NCI-H2107 treated with DMSO at 0.1 percent for 48 hours (cell line): ENCODE results near the gene PLAAT4.

ENCODE experiments used
- DNase-seq: peaks from one replicate; lab custom pipeline; 2025; ENCODE audit not compliant: unreplicated experiment; lab: John Stamatoyannopoulos, UW

Gene PLAAT4

DNA sequence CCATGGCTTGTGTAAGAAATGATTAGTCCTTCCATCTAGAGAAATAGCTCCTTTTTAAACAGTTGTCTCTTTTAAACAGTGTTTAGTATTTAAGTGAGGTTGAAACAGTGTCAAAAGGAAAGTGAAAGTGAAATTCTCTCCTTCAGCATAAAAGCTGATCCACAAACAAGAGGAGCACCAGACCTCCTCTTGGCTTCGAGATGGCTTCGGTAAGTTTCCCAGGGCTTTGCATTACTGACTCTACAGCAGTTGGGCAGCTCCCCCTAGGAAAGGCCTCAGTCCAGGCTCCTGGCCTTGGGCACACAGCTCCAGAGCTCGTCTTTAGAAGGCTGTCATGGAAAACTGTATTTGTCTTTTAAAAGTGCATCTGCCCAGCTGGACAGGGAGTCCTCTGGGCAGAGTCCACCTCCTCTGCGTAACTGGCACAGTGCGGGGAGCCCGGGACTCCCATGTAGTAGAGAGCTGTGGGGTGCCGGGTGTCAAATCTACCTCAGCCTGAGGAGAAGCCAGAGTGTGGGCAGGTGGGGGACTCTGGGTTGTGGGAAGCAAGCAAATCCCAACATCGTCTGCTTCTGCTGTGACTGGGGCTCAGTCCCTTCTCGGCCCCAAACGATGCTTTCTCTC is at the start of gene PLAAT4:
Gene PLAAT4, plus strand, starts transcription at position 140 of the 624 bp plus-strand sequence. Its CDS starts 61 bp downstream, at position 201.
- DNase-seq: peak; percentile 44

DNA sequence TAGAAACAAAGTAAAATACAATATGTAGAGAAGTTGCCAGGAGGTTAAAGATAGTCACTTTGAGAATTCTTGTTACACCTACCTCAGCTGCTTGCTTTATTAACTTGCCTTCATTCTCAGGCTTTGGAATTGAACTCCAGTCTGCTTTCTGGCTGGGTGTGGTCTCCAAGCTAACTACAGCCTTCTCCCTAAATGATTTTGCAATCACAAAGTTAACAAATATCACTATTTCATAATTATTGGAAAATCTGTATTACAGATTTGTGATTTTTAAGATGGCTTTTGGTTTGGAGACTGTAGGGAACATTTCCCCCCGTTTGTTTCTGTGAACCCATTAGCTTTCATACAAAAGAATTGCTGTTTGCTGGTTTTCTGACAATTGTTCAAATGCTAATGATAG is 47.8 kb upstream of the PLAAT4 start:
- no peak for DNase-seq

DNA sequence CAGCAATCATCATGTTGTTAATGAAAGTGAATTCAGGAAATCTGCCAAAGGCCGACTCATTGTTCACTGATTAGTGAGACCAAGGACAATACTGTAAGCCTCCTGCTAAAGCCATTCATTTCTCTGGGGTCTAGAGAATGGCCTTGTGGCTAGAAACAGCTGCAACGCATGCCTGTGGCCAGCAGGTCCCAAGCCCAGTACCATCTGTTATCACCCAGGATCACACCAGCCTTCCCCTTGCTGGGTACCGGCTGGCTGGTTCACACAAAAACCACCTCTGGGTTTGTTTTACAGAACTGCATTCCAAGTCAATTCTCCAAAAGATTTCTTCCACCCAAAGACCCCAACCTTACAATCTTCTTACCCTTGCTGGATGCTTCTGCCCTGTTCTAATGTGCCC is 46.7 kb upstream of the PLAAT4 start:
- DNase-seq: no peak

DNA sequence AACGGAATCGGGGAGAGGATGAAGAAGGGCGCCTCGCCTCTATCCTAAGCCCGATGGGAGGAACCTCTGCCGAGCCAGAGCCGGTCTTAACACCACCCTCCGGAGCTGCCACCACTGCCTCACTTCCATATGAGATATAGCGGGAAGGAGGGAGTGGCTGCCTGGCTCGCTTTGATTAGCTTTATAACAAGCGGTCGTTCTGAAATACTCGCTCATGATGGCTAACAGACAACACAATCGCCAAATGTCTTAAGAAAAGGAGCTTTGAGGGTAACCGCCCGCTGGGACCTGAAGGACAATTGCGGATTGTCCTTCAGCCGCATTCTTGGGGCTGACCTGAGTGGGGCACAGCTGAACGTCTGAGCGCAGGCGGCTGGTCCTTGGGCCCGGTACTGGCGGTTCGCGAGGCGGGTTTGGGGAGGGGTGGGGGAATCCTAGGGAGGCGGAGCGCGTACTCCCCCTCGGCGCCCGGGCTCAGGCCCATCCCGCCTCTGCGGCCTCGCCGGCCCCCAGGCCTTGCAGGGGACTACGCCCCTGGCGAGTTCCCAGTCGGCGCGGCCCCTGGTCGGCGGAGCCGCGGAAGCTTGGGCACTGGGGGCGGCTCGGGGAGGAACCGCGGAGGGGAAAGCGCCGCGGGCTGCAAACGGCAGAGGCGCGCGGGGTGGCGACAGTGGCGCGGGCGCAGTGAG is 45.9 kb upstream of the PLAAT4 start, which contains the start of gene PLAAT5:
Gene PLAAT5, minus strand, starts transcription at position 617 of the 689 bp plus-strand sequence. Its CDS starts 133 bp downstream, at position 484.
- DNase-seq: no peak

DNA sequence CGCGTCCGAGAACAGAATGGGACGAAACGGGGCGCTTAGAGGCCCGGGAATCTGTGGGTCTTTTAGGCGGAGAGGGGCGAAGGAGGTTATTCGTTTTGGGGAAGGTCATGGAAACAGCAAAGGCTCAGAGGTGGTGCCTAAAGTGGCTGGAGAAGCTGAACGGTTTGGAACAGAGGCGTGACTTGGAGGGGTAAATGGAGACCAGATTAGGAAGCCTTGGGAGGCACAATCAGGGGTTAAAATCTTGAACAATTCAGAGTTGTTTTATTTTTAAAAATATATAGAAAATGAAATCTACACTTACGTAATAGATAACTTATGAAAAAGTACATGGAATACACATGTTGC is 45.4 kb upstream of the PLAAT4 start:
- DNase-seq: no peak

- DNase-seq: no peak
Measured at GRCh38 chr11:63491636-63492372, 44.8 kb upstream of the PLAAT4 start.

DNA sequence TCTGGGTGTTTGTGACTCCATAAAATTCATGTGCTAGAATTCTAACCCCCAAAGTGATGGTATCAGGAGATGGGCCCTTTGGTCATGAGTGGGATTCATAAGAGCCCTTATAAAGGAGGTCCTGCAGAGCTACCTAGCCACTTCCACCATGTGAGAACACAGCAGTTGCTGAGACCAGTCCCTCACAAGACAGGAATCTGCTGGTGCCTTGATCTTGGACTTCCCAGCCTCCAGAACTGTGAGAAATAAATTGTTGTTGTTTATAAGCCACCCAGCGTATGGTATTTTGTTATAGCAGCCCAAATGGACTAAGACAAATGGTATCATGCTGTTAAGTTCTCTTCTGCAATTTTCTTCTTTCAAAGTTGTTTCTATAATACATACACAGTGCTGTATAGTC is 44.2 kb upstream of the PLAAT4 start:
- no peak for DNase-seq

- no peak for DNase-seq
Measured at GRCh38 chr11:63493127-63493526, 43.5 kb upstream of the PLAAT4 start.

GRCh38 chr11:63494975-63495374 is 41.6 kb upstream of the PLAAT4 start:
- no peak for DNase-seq

GRCh38 chr11:63499874-63500273 is 36.7 kb upstream of the PLAAT4 start:
- DNase-seq: no peak

DNA sequence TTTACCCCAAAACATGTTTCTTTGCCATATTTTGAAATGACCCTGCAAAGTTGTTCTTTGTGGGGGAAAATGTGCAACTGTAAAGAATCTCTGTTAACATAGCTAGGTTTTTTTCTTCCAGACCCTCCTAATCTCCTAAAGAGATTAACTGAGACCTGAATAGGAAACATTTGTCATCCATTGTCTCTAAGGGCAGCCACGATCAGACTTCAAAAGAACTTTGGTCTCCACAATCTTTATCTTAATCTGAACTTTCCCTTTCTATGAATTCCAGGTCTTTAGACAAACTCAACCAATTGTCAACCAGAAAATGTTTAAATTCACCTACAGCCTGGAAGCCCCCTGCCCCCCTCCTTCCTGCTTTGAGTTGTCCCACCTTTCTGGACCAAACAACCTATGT is 35.4 kb upstream of the PLAAT4 start:
- DNase-seq: no peak

GRCh38 chr11:63502252-63502820 is 34.3 kb upstream of the PLAAT4 start:
- no peak for DNase-seq

DNA sequence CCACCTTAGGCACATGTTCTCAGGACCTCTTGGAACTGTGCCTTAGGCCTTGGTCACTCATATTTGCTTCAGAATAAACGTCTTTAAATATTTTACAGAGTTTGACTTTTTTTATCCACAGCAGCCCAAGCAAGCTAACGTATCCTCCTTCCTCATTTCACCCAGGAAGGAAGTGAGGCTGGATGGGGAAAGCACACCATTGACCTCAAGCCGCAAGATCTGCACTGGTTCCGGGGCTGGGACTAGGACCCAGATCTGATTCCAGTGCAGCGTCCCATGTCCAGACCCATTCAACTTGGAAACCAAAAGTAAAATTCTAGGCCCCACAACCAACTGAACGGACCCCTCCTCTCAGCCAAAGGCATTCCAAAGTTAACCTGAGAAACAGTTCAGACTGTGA is 33.1 kb upstream of the PLAAT4 start:
- no peak for DNase-seq

GRCh38 chr11:63504054-63504453 is 32.6 kb upstream of the PLAAT4 start:
- DNase-seq: no peak

GRCh38 chr11:63504933-63505586 is 31.5 kb upstream of the PLAAT4 start:
- DNase-seq: no peak

- DNase-seq: no peak
Measured at GRCh38 chr11:63505857-63506528, 30.6 kb upstream of the PLAAT4 start, which contains the start of gene LGALS12. LGALS12 (plus strand) TSS chr11:63506084; CDS start chr11:63506459, 375 bp downstream.

- no peak for DNase-seq
Measured at GRCh38 chr11:63506876-63507275, 29.7 kb upstream of the PLAAT4 start.

DNA sequence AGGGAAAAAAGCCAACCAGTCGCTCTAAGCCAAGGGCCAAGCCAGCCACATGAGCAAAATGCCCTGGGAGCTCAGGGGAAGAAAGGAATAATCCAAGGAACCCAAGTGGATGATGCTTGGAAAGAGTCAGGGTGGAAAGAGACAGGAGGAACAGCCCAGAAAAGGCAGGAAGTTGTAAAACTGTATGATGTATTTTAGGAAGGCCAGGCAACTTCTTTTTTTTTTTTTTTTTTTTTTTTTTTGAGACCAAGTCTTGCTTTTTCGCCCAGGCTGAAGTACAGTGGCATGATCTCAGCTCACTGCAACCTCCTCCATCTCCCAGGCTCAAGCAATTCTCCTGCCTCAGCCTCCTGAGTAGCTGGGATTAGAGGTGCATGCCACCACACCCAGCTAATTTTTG is 29.1 kb upstream of the PLAAT4 start:
- no peak for DNase-seq

DNA sequence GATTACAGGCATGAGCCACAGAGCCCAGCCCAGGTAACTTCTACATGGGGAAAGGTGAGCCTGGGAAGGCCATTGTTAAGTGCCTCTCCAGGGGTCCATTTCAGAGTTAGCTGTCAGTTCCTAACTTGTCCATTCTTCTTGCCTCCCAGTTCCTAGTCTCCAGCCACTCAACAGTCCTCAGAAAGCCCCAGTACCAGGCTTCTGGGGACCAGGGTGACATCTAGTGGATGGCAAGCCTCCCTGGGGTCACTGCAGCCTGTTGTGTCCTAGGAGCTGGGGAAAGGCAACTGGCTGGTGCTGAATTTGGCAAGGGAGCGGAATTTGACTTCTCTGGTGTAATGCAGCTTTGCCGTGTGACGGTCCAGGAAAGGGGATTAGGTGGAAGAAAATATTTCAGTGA is 28.6 kb upstream of the PLAAT4 start:
- no peak for DNase-seq

- no peak for DNase-seq
Measured at GRCh38 chr11:63508745-63509144, 27.9 kb upstream of the PLAAT4 start.
